Aorta (tissue), 5 donors: ENCODE results near the gene SHQ1. TPM values are rescaled to one million over a fixed set of nuclear protein-coding genes. Genes with fewer than 3 reads are reported as not detected.

Experiments used
- ATAC-seq: fragments of 200-7000 bp; cut with Tn5 transposase; one replicate; pipeline ENCODE4 v1.9.1; 2022; ENCODE audit warnings: moderate library complexity; ENCODE audit not compliant: low FRiP score
- DNase-seq, 2 donors: peaks; one replicate each; pipeline ENCODE4 v3.0.0-alpha.2; 2020
- H3K27ac ChIP-seq, 2 donors: one replicate each; pipeline ENCODE4 v1.5.1; 2013; ENCODE audit warnings: low read length in 2 of 2, mild to moderate bottlenecking in 2 of 2, moderate library complexity in 2 of 2, control low read depth in 1 of 2, inconsistent platforms in 1 of 2, low read depth in 1 of 2
- H3K27me3 ChIP-seq, 2 donors: one replicate each; pipeline ENCODE4 v1.6.1; 2013; ENCODE audit warnings: control low read depth in 1 of 2, low read length in 1 of 2, mild to moderate bottlenecking in 1 of 2, moderate library complexity in 1 of 2; ENCODE audit not compliant: insufficient read depth in 2 of 2, control insufficient read depth in 1 of 2
- H3K36me3 ChIP-seq, 2 donors: one replicate each; pipeline ENCODE4 v1.6.1; 2013; ENCODE audit warnings: control low read depth in 1 of 2, low read length in 1 of 2, mild to moderate bottlenecking in 1 of 2; ENCODE audit not compliant: insufficient read depth in 2 of 2, control insufficient read depth in 1 of 2
- H3K4me1 ChIP-seq, 2 donors: one replicate each; pipeline ENCODE4 v1.6.1; 2013; ENCODE audit warnings: low read length in 2 of 2, control low read depth in 1 of 2, mild to moderate bottlenecking in 1 of 2, moderate library complexity in 1 of 2; ENCODE audit not compliant: insufficient read depth in 2 of 2, control insufficient read depth in 1 of 2
- H3K4me3 ChIP-seq, 2 donors: one replicate each; pipeline ENCODE4 v1.5.1; 2013; ENCODE audit warnings: low read length in 2 of 2, control low read depth in 1 of 2, mild to moderate bottlenecking in 1 of 2
- H3K9me3 ChIP-seq: one replicate; pipeline ENCODE4 v1.6.1; 2013; ENCODE audit warnings: mild to moderate bottlenecking, low read length; ENCODE audit not compliant: control insufficient read depth
- WGBS, 2 donors: extraction: QIAGEN DNeasy Blood & Tissue Kit; methylation state at CpG; one replicate each; pipeline ENCODE4 v1.1.7; 2013; 5-methylcytosine and 5-hydroxymethylcytosine counted together
- intact Hi-C, 2 donors: fragments of 100-400 bp; cut with DNase I; formaldehyde crosslinking; loops; one replicate each; pipeline versions ENCODE4 v1.14.2 to v1.15.0; 2022
- polyA plus RNA-seq, 2 donors: library from polyadenylated mRNA; stranded (reverse); fragments of 200-250 nt; gene quantifications; one replicate each; pipeline ENCODE4 v1.2.3, GENCODE V29; 2013
- total RNA-seq, 2 donors: library from RNA; stranded (reverse); fragmentation: NEBNext Ultra II Directional; extraction: Animal tissue kit (Norgen Biotek cat#: 25700); gene quantifications; one replicate each; pipeline ENCODE4 v1.2.1, GENCODE V29; 2021
- donor health status: healthy with polysubstance abuse.
- donor health status: Bipolar disorder and iron deficiency.
- donor health status: DM: no; HTN: no; CAD: no.
- donor health status: DM: no; HTN: no; CAD: no.
- donor health status: DM: yes; HTN: yes; CAD: no.

Gene SHQ1
- total and polyA plus RNA-seq, 4 donors: 6.0 to 19.0 (median 11.9) TPM

GRCh38 chr3:72769758-72770540 is 78.3 kb downstream of the SHQ1 start:
- ATAC-seq (no peak), DNase-seq (no peak)
- H3K27me3 ChIP-seq: no peaks in the 10 kb centered on the region
- intact Hi-C loops: no loop called here
- H3K27ac ChIP-seq: no peak overlapping the region
- H3K4me3 ChIP-seq: no peak overlapping the region
- H3K9me3 ChIP-seq: no peaks in the 10 kb centered on the region
- H3K4me1 ChIP-seq: no peaks in the 10 kb centered on the region
- peaks cover 0 to 2% of the 10 kb centered on the region in 2 donors for H3K36me3 ChIP-seq
- WGBS, 2 donors: 93 to 97% methylated on average over 1 of the region's 1 CpG

- H3K4me1 ChIP-seq: no peaks in the 10 kb centered on the region
- ATAC-seq (no peak), DNase-seq (no peak)
- no peak overlapping the region for H3K27ac ChIP-seq
- WGBS, 2 donors: 91 to 99% methylated on average over 1 of the region's 1 CpG
- H3K36me3 ChIP-seq: peaks cover 0 to 2% of the 10 kb centered on the region in 2 donors
- H3K27me3 ChIP-seq: no peaks in the 10 kb centered on the region
- H3K4me3 ChIP-seq: no peak overlapping the region
- intact Hi-C loops: no loop called here
- H3K9me3 ChIP-seq: no peaks in the 10 kb centered on the region
These were observed 79.3 kb downstream of the SHQ1 start for GRCh38 chr3:72768936-72769335.

- WGBS, 2 donors: 95 to 96% methylated on average over 6 of the region's 6 CpGs
- ATAC-seq: no peak
These were observed 79.8 kb downstream of the SHQ1 start for GRCh38 chr3:72768481-72768880.

GRCh38 chr3:72768006-72768441 is 80.2 kb downstream of the SHQ1 start:
- no peak overlapping the region for H3K27ac ChIP-seq

More at GRCh38 chr3:72768481-72768880, 79.8 kb downstream of the SHQ1 start:
- Histone ChIP-seq H3K27ac (no peak overlapping the region), H3K4me1 (no peaks in the 10 kb centered on the region), H3K4me3 (no peak overlapping the region), H3K27me3 (no peaks in the 10 kb centered on the region), H3K36me3 (peaks cover 0 to 2% of the 10 kb centered on the region in 2 donors), H3K9me3 (no peaks in the 10 kb centered on the region)
- DNase-seq: no peak
- intact Hi-C loops: no loop called here

GRCh38 chr3:72766866-72767265 is 81.4 kb downstream of the SHQ1 start:
- Histone ChIP-seq H3K9me3 (no peaks in the 10 kb centered on the region), H3K4me1 (no peaks in the 10 kb centered on the region), H3K27me3 (no peaks in the 10 kb centered on the region), H3K36me3 (peaks cover 0 to 2% of the 10 kb centered on the region in 2 donors), H3K27ac (no peak overlapping the region), H3K4me3 (no peak overlapping the region)
- intact Hi-C loops: no loop called here
- no peak for ATAC-seq
- no peak for DNase-seq
- WGBS, 2 donors: 96 to 97% methylated on average over 5 of the region's 5 CpGs

More at GRCh38 chr3:72768006-72768441, 80.2 kb downstream of the SHQ1 start:
- no peak for DNase-seq
- ATAC-seq: no peak
- Histone ChIP-seq H3K36me3 (peaks cover 0 to 2% of the 10 kb centered on the region in 2 donors), H3K4me3 (no peak overlapping the region), H3K4me1 (no peaks in the 10 kb centered on the region), H3K27me3 (no peaks in the 10 kb centered on the region), H3K9me3 (no peaks in the 10 kb centered on the region)
- intact Hi-C loops: no loop called here
- 69 to 71% methylated on average over 5 of the region's 5 CpGs for WGBS, 2 donors

- Histone ChIP-seq H3K27ac (no peak overlapping the region), H3K4me3 (no peak overlapping the region), H3K4me1 (no peaks in the 10 kb centered on the region), H3K9me3 (no peaks in the 10 kb centered on the region), H3K27me3 (no peaks in the 10 kb centered on the region), H3K36me3 (peaks cover 0 to 2% of the 10 kb centered on the region in 2 donors)
- DNase-seq: no peak
- ATAC-seq: no peak
- 81 to 89% methylated on average over 8 of the region's 8 CpGs for WGBS, 2 donors
- intact Hi-C loops: no loop called here
These were observed 84.3 kb downstream of the SHQ1 start for GRCh38 chr3:72763751-72764440.

GRCh38 chr3:72761410-72761809 is 86.8 kb downstream of the SHQ1 start:
- intact Hi-C loops: no loop called here
- H3K36me3 ChIP-seq: no peaks in the 10 kb centered on the region
- no peaks in the 10 kb centered on the region for H3K9me3 ChIP-seq
- ATAC-seq (no peak), DNase-seq (no peak)
- H3K27me3 ChIP-seq: no peaks in the 10 kb centered on the region
- no peaks in the 10 kb centered on the region for H3K4me1 ChIP-seq
- no peak overlapping the region for H3K4me3 ChIP-seq
- H3K27ac ChIP-seq: no peak overlapping the region
- WGBS, 2 donors: 96 to 98% methylated on average over 3 of the region's 3 CpGs

- ATAC-seq (no peak), DNase-seq (no peak)
- no peak overlapping the region for H3K27ac ChIP-seq
- H3K4me1 ChIP-seq: no peaks in the 10 kb centered on the region
- intact Hi-C loops: no loop called here
- no peaks in the 10 kb centered on the region for H3K36me3 ChIP-seq
- H3K9me3 ChIP-seq: no peaks in the 10 kb centered on the region
- 90 to 93% methylated on average over 3 of the region's 3 CpGs for WGBS, 2 donors
- H3K4me3 ChIP-seq: no peak overlapping the region
- H3K27me3 ChIP-seq: no peaks in the 10 kb centered on the region
These were observed 88.0 kb downstream of the SHQ1 start for GRCh38 chr3:72760225-72760624.

- Histone ChIP-seq H3K4me3 (no peak overlapping the region), H3K27me3 (no peaks in the 10 kb centered on the region), H3K4me1 (no peaks in the 10 kb centered on the region), H3K36me3 (no peaks in the 10 kb centered on the region), H3K27ac (no peak overlapping the region), H3K9me3 (no peaks in the 10 kb centered on the region)
- intact Hi-C loops: no loop called here
- ATAC-seq: no peak
- DNase-seq: no peak
- WGBS, 2 donors: 79 to 83% methylated on average over 3 of the region's 3 CpGs
These were observed 91.3 kb downstream of the SHQ1 start for GRCh38 chr3:72756900-72757299.
